K562 (cell line): Measurements from ENCODE around the gene STIL. TPM values are rescaled to one million over a fixed set of nuclear protein-coding genes. Genes with fewer than 3 reads are reported as not detected.

Source experiments
- ARNT ChIP-seq, 2 experiments: fragments of 450-650 bp; IDR thresholded peaks; 2 replicates each; pipeline ENCODE4 v1.6.1; 2016; ENCODE audit warnings: mild to moderate bottlenecking in 1 of 2
- CBFA2T3 ChIP-seq: fragments of 450-650 bp; IDR thresholded peaks from 2 replicates; pipeline ENCODE4 v1.6.1; 2017
- CCNT2 ChIP-seq: IDR thresholded peaks from 2 replicates; pipeline ENCODE4 v1.6.1; 2011; ENCODE audit warnings: borderline replicate concordance, low read depth, mild to moderate bottlenecking, moderate library complexity, mixed read lengths, low read length; ENCODE audit not compliant: insufficient read length; ENCODE audit errors: extremely low read depth
- CHD4 ChIP-seq: fragments of 200-600 bp; sonication (generic); IDR thresholded peaks from 3 replicates; pipeline ENCODE4 v1.6.1; 2012; ENCODE audit warnings: low read depth, mild to moderate bottlenecking, mixed read lengths, low read length, inconsistent platforms; ENCODE audit not compliant: insufficient read depth, insufficient replicate concordance, poor library complexity, severe bottlenecking
- DPF2 ChIP-seq: fragments of 450-650 bp; IDR thresholded peaks from 2 replicates; pipeline ENCODE4 v1.6.1; 2016
- E2F8 ChIP-seq: fragments of 450-650 bp; IDR thresholded peaks from 2 replicates; pipeline ENCODE4 v1.7.1; 2018; ENCODE audit warnings: mild to moderate bottlenecking, low read depth; ENCODE audit not compliant: partially characterized antibody
- FOSL1 ChIP-seq: fragments of 200-800 bp; sonication (Bioruptor generic); conservative IDR thresholded peaks from 2 replicates; pipeline ENCODE4 v1.6.1; 2016; ENCODE audit warnings: missing genetic modification characterization, missing compliant biosample characterization
- HMBOX1 ChIP-seq: sonication (generic); IDR thresholded peaks from 2 replicates; pipeline ENCODE4 v1.6.1; 2016
- MIER1 ChIP-seq: fragments of 450-650 bp; IDR thresholded peaks from 2 replicates; pipeline ENCODE4 v1.6.1; 2016; ENCODE audit warnings: antibody characterized with exemption, mild to moderate bottlenecking, low read depth
- MTA2 ChIP-seq: fragments of 450-650 bp; IDR thresholded peaks from 2 replicates; pipeline ENCODE4 v1.6.1; 2016; ENCODE audit warnings: low read depth
- MYC ChIP-seq, 2 experiments: fragments of 250-450 bp in 1 of 2; sonication (Bioruptor Pico) in 1 of 2; IDR thresholded peaks; 2 replicates each; pipeline versions ENCODE4 v1.5.1 to v1.6.1; 2012 to 2021; ENCODE audit warnings: low read depth in 2 of 2, borderline replicate concordance in 1 of 2, improper control_type of control experiment in 1 of 2, low read length in 1 of 2, mild to moderate bottlenecking in 1 of 2, moderate library complexity in 1 of 2
- NCOA2 ChIP-seq, 2 experiments: fragments of 450-650 bp; IDR thresholded peaks; 2 replicates each; pipeline ENCODE4 v1.6.1; 2018; ENCODE audit warnings: mild to moderate bottlenecking in 2 of 2, moderate library complexity in 1 of 2; ENCODE audit not compliant: partially characterized antibody in 2 of 2
- NKRF ChIP-seq: fragments of 450-650 bp; IDR thresholded peaks from 2 replicates; pipeline ENCODE4 v1.6.1; 2016; ENCODE audit warnings: borderline replicate concordance
- RBM15 ChIP-seq: fragments of 200-400 bp; formaldehyde crosslinking; IDR thresholded peaks from 2 replicates; pipeline ENCODE4 v1.6.1; 2018; ENCODE audit warnings: mild to moderate bottlenecking, low read length, moderate library complexity; ENCODE audit not compliant: insufficient read depth
- RNF2 ChIP-seq: sonication (generic); IDR thresholded peaks from 2 replicates; pipeline ENCODE4 v1.6.1; 2016
- SREBF1 ChIP-seq: fragments of 150-350 bp; IDR thresholded peaks from 2 replicates; pipeline ENCODE4 v1.6.1; 2014; ENCODE audit warnings: antibody characterized with exemption, low read depth, low read length, borderline replicate concordance
- ZBTB9 ChIP-seq: fragments of 450-650 bp; formaldehyde crosslinking; IDR thresholded peaks from 2 replicates; pipeline ENCODE4 v1.4.0; 2020; ENCODE audit warnings: mild to moderate bottlenecking, moderate library complexity
- ZNF124 ChIP-seq: sonication (generic); formaldehyde crosslinking; IDR thresholded peaks from 2 replicates; pipeline ENCODE4 v1.8.1; 2022; ENCODE audit warnings: missing genetic modification reagents
- ZNF316 ChIP-seq: fragments of 450-650 bp; IDR thresholded peaks from 2 replicates; pipeline ENCODE4 v1.6.1; 2016
- ZNF445 ChIP-seq: fragments of 250-450 bp; sonication (Bioruptor Pico); IDR thresholded peaks from 2 replicates; pipeline ENCODE4 v1.4.0; 2020; ENCODE audit warnings: low read depth, mild to moderate bottlenecking, moderate library complexity
- ZNF717 ChIP-seq: fragments of 250-450 bp; sonication (Bioruptor Pico); IDR thresholded peaks from 2 replicates; pipeline ENCODE4 v1.5.0; 2021
- polyA plus RNA-seq, 8 experiments: library from polyadenylated mRNA; depleted of rRNA in 4 of 8; stranded (reverse) in 5 of 8; unstranded in 3 of 8; fragments of >200 nt; fragmentation: Nextera tagmentation in 2 of 8; fragmentation: Illumina TruSeq in 1 of 8; extraction: Ambion mirVana in 2 of 8; extraction: Trizol in 1 of 8; gene quantifications; 2 replicates each; pipeline versions ENCODE4 v1.2.1 to v1.2.3, GENCODE V29; 2011 to 2014; ENCODE audit warnings: inconsistent platforms in 1 of 8, missing spikeins in 1 of 8
- total RNA-seq, 7 experiments: library from RNA; depleted of rRNA in 6 of 7; stranded (reverse); fragments of >200 nt in 6 of 7; fragmentation: Illumina TruSeq in 2 of 7; extraction: Trizol in 2 of 7; gene quantifications; 2 replicates each; pipeline versions ENCODE4 v1.2.1 to v1.2.3, GENCODE V29; 2011 to 2021; ENCODE audit warnings: low replicate concordance in 1 of 7

The STIL gene
- total and polyA plus RNA-seq, 9 of the 15 experiments (the other 6 are each of a cell fraction or from before 2014, with no cell fraction given): 10.5 to 77.4 (median 39.6) TPM

- TF ChIP-seq ZNF124 (CRISPR knock-in tag): no peak
- TF ChIP-seq RBM15: no peak
- TF ChIP-seq SREBF1: no peak
- TF ChIP-seq CCNT2: peak; percentile 76
- 0 out of 2 replicates have a peak, but pooled peaks have one; percentile 36 for TF ChIP-seq ZNF717
- TF ChIP-seq NCOA2 (IDR thresholded peaks at IDR 0.05; ENCODE audit: partially characterized antibody in 2 of 2): no peak
- no peak for TF ChIP-seq CBFA2T3
- peak; percentile 10; the same call in 1 of the 2 replicates for TF ChIP-seq RNF2
- TF ChIP-seq E2F8: peak; percentile 92
- no peak for TF ChIP-seq DPF2
- TF ChIP-seq MIER1: no peak
- peak; percentile 81 for TF ChIP-seq MYC (IDR thresholded peaks at IDR 0.05; ENCODE audit: low read depth, low read length)
- TF ChIP-seq MYC (CRISPR knock-in tag; IDR thresholded peaks at IDR 0.05; ENCODE audit: borderline replicate concordance, low read depth): peak; percentile 59; the same call in 1 of the 2 replicates
- TF ChIP-seq ZNF445 (CRISPR knock-in tag): no peak
- TF ChIP-seq MTA2: no peak
- TF ChIP-seq ARNT (IDR thresholded peaks at IDR 0.05): 0 out of 4 replicates have a peak, but pooled peaks of 1 of the 2 experiments have one; percentile 22
- TF ChIP-seq ZBTB9 (CRISPR knock-in tag): no peak
- TF ChIP-seq FOSL1 (tag): peak; percentile 34; the same call in 1 of the 2 replicates
- no peak for TF ChIP-seq CHD4
- TF ChIP-seq ZNF316: peak; percentile 97
- 0 out of 2 replicates have a peak, but pooled peaks have one; percentile 63 for TF ChIP-seq HMBOX1
- TF ChIP-seq NKRF: peak; percentile 94
Observed at GRCh38 chr1:47313915-47314664, at the start of gene STIL (continued).
